Activated CD8-positive, alpha-beta memory T cell treated with anti-CD3 and anti-CD28 coated beads, Interleukin-2, amount 50 U/mL, for 48 hours (primary cell): ENCODE measurements around the gene HMCN1.

Experiments
- DNase-seq: peaks from one replicate; pipeline ENCODE4 v3.0.0-alpha.2; 2020

HMCN1 gene

GRCh38 chr1:185733818-185734735 is at the start of gene HMCN1:
TSS of gene HMCN1 (plus strand) at chr1:185734391. CDS start at chr1:185734780, 389 bp downstream.
- peak; percentile 53 for DNase-seq

- no peak for DNase-seq
Observed at GRCh38 chr1:185686821-185687778, 47.1 kb upstream of the HMCN1 start.

- DNase-seq = no peak
Observed at GRCh38 chr1:185690527-185690926, 43.7 kb upstream of the HMCN1 start.

GRCh38 chr1:185693654-185694053 is 40.5 kb upstream of the HMCN1 start:
- DNase-seq = no peak

GRCh38 chr1:185694081-185694480 is 40.1 kb upstream of the HMCN1 start:
- DNase-seq = no peak

GRCh38 chr1:185695299-185695698 is 38.9 kb upstream of the HMCN1 start:
- no peak for DNase-seq

GRCh38 chr1:185696422-185697150 is 37.6 kb upstream of the HMCN1 start:
- no peak for DNase-seq

GRCh38 chr1:185699874-185700273 is 34.3 kb upstream of the HMCN1 start:
- DNase-seq = no peak

- no peak for DNase-seq
Observed at GRCh38 chr1:185701650-185702049, 32.5 kb upstream of the HMCN1 start.

- DNase-seq = no peak
Observed at GRCh38 chr1:185704181-185704580, 30.0 kb upstream of the HMCN1 start.

GRCh38 chr1:185716095-185716494 is 18.1 kb upstream of the HMCN1 start:
- DNase-seq = no peak

- DNase-seq = no peak
Observed at GRCh38 chr1:185719021-185719420, 15.2 kb upstream of the HMCN1 start.

GRCh38 chr1:185720633-185721272 is 13.4 kb upstream of the HMCN1 start:
- DNase-seq = no peak

- no peak for DNase-seq
Observed at GRCh38 chr1:185721553-185721952, 12.6 kb upstream of the HMCN1 start.

- no peak for DNase-seq
Observed at GRCh38 chr1:185722098-185722497, 12.1 kb upstream of the HMCN1 start.

- no peak for DNase-seq
Observed at GRCh38 chr1:185727726-185728125, 6.5 kb upstream of the HMCN1 start.

- DNase-seq = no peak
Observed at GRCh38 chr1:185731446-185731845, 2.7 kb upstream of the HMCN1 start.

GRCh38 chr1:185732951-185733350 is 1.2 kb upstream of the HMCN1 start:
- DNase-seq = no peak

- DNase-seq = no peak
Observed at GRCh38 chr1:185734929-185735700, 924 bp downstream of the HMCN1 start.

GRCh38 chr1:185735701-185736064 is 1.5 kb downstream of the HMCN1 start:
- DNase-seq = no peak

GRCh38 chr1:185739967-185740366 is 5.8 kb downstream of the HMCN1 start:
- no peak for DNase-seq

- DNase-seq = no peak
Observed at GRCh38 chr1:185741551-185741950, 7.4 kb downstream of the HMCN1 start.
